PC-9 (cell line): ENCODE data around the gene SHROOM3.

Experiments
- EZH2 ChIP-seq: fragments of 200-600 bp; sonication (generic); IDR thresholded peaks from 2 replicates; pipeline ENCODE4 v1.8.0; 2017; ENCODE audit warnings: antibody characterized with exemption, low read depth
- TF ChIP-seq, protein P1 (sequence below): fragments of 200-600 bp; sonication (generic); conservative IDR thresholded peaks from 2 replicates; pipeline ENCODE4 v1.6.1; 2017; ENCODE audit warnings: mixed run types, antibody characterized with exemption, mild to moderate bottlenecking, moderate library complexity

DNA sequence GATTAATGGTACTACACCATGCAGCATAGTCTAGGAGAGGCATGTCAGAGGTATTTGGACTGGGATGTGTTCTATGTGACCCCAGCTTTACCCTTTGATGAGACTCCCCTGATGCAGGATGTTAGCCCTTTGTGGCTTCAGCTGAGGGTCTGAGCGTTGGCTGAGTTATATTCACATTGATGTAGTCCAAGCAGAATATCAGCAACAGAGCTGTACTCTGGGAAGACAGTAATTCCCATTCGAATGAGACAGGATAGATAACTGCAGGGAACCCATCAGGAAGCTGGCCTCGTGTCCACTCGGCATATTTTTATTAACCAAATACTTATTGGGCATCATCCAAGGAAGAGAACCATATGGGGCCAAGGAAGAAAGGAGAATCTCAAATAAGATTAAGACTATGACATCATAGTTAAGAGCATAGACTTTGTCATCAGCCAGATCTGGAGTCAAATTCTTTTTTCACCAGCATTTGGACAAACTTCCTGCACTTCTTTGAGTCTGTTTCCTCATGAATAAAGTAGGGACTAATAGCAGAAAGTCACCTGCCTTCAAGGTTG lies 264.8 kb downstream of the SHROOM3 start:
- TF ChIP-seq, protein P1, sequence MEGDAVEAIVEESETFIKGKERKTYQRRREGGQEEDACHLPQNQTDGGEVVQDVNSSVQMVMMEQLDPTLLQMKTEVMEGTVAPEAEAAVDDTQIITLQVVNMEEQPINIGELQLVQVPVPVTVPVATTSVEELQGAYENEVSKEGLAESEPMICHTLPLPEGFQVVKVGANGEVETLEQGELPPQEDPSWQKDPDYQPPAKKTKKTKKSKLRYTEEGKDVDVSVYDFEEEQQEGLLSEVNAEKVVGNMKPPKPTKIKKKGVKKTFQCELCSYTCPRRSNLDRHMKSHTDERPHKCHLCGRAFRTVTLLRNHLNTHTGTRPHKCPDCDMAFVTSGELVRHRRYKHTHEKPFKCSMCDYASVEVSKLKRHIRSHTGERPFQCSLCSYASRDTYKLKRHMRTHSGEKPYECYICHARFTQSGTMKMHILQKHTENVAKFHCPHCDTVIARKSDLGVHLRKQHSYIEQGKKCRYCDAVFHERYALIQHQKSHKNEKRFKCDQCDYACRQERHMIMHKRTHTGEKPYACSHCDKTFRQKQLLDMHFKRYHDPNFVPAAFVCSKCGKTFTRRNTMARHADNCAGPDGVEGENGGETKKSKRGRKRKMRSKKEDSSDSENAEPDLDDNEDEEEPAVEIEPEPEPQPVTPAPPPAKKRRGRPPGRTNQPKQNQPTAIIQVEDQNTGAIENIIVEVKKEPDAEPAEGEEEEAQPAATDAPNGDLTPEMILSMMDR, result no peak
- TF ChIP-seq EZH2, result no peak
